ENCODE measurements around the gene ANO7. TPM values are rescaled to one million over a fixed set of nuclear protein-coding genes. Genes with fewer than 3 reads are reported as not detected.
"Not testable (repeated sequence)": the region's sequence is repeated elsewhere in the genome, so short reads cannot be mapped to it uniquely, and the experiment has no call there.

ANO7 gene
- polyA plus RNA-seq, 10 donors, result 0.66 to 2.0 (median 0.89) TPM

- no peak for DNase-seq
Observed at GRCh38 chr2:241190291-241190981, 2.0 kb downstream of the ANO7 start.

GRCh38 chr2:241191081-241191480 is 2.6 kb downstream of the ANO7 start:
- DNase-seq, result no peak

- no peak for DNase-seq
Observed at GRCh38 chr2:241193271-241193670, 4.8 kb downstream of the ANO7 start.

- DNase-seq, result no peak
Observed at GRCh38 chr2:241194811-241195210, 6.3 kb downstream of the ANO7 start.

GRCh38 chr2:241195506-241196130 is 7.1 kb downstream of the ANO7 start:
- no peak for DNase-seq

- not testable (repeated sequence) for DNase-seq
Observed at GRCh38 chr2:241197246-241197645, 8.8 kb downstream of the ANO7 start.

- no peak for DNase-seq
Observed at GRCh38 chr2:241197947-241198346, 9.5 kb downstream of the ANO7 start.

- no peak for DNase-seq
Observed at GRCh38 chr2:241198381-241199279, 10.2 kb downstream of the ANO7 start.

- DNase-seq, result no peak
Observed at GRCh38 chr2:241199286-241199685, 10.8 kb downstream of the ANO7 start.

- no peak for DNase-seq
Observed at GRCh38 chr2:241199897-241200821, 11.7 kb downstream of the ANO7 start.

- no peak for DNase-seq
Observed at GRCh38 chr2:241200822-241201395, 12.4 kb downstream of the ANO7 start.

GRCh38 chr2:241201445-241202267 is 13.2 kb downstream of the ANO7 start:
- DNase-seq, result no peak

GRCh38 chr2:241202268-241202585 is 13.8 kb downstream of the ANO7 start:
- no peak for DNase-seq

GRCh38 chr2:241202681-241203080 is 14.2 kb downstream of the ANO7 start:
- no peak for DNase-seq

- DNase-seq, result no peak
Observed at GRCh38 chr2:241203218-241204009, 14.9 kb downstream of the ANO7 start.

GRCh38 chr2:241204010-241204384 is 15.5 kb downstream of the ANO7 start:
- no peak for DNase-seq

- no peak for DNase-seq
Observed at GRCh38 chr2:241204490-241204889, 16.0 kb downstream of the ANO7 start.

GRCh38 chr2:241205086-241205485 is 16.6 kb downstream of the ANO7 start:
- DNase-seq, result no peak

- no peak for DNase-seq
Observed at GRCh38 chr2:241207151-241207550, 18.7 kb downstream of the ANO7 start.

GRCh38 chr2:241207641-241208040 is 19.2 kb downstream of the ANO7 start:
- no peak for DNase-seq
